GM18511 (cell line): ENCODE data around the gene IL18R1.

Source experiments
- ATAC-seq: cut with Tn5 transposase; IDR thresholded peaks from one replicate; pipeline ENCODE4 v1.9.1; 2021; ENCODE audit warnings: mild to moderate bottlenecking, moderate library complexity; ENCODE audit not compliant: unreplicated experiment

Gene IL18R1

GRCh38 chr2:102386867-102387541, 31.4 kb downstream of the IL18R1 start:
- peak; percentile 53 for ATAC-seq

- peak; percentile 54 for ATAC-seq
Measured at GRCh38 chr2:102387763-102388546, 32.4 kb downstream of the IL18R1 start.

GRCh38 chr2:102391565-102391964, 36.0 kb downstream of the IL18R1 start:
- ATAC-seq = no peak

GRCh38 chr2:102392096-102392495, 36.5 kb downstream of the IL18R1 start:
- ATAC-seq = no peak

GRCh38 chr2:102392942-102393341, 37.3 kb downstream of the IL18R1 start:
- ATAC-seq = no peak

GRCh38 chr2:102396012-102396411, 40.4 kb downstream of the IL18R1 start:
- ATAC-seq = no peak

GRCh38 chr2:102397209-102397608, 41.6 kb downstream of the IL18R1 start:
- no peak for ATAC-seq

GRCh38 chr2:102399499-102400141, 44.0 kb downstream of the IL18R1 start:
- no peak for ATAC-seq

GRCh38 chr2:102401456-102401855, 45.9 kb downstream of the IL18R1 start:
- ATAC-seq = no peak

GRCh38 chr2:102401865-102402264, 46.3 kb downstream of the IL18R1 start:
- no peak for ATAC-seq

GRCh38 chr2:102410952-102411351, 55.4 kb downstream of the IL18R1 start:
- no peak for ATAC-seq

GRCh38 chr2:102412199-102412598, 56.6 kb downstream of the IL18R1 start:
- ATAC-seq = no peak

GRCh38 chr2:102417946-102418345, 62.4 kb downstream of the IL18R1 start:
- ATAC-seq = peak; percentile 62

GRCh38 chr2:102418421-102418961, 62.9 kb downstream of the IL18R1 start:
- peak; percentile 86 for ATAC-seq

GRCh38 chr2:102420290-102420689, 64.7 kb downstream of the IL18R1 start:
- ATAC-seq = no peak

- ATAC-seq = no peak
Measured at GRCh38 chr2:102421890-102422759, 66.5 kb downstream of the IL18R1 start.

- no peak for ATAC-seq
Measured at GRCh38 chr2:102422910-102423309, 67.3 kb downstream of the IL18R1 start, which contains the start of gene IL18RAP. TSS of gene IL18RAP (plus strand) at chr2:102423160. CDS start at chr2:102423278, 118 bp downstream.

- no peak for ATAC-seq
Measured at GRCh38 chr2:102423368-102423767, 67.8 kb downstream of the IL18R1 start.

- peak; percentile 92 for ATAC-seq
Measured at GRCh38 chr2:102424754-102425153, 69.2 kb downstream of the IL18R1 start.

GRCh38 chr2:102425441-102426132, 70.0 kb downstream of the IL18R1 start:
- no peak for ATAC-seq
